Limb (tissue), 2 donors: ENCODE measurements around the gene OSBPL2.
A peak's percentile ranks its signal among the peaks of the same experiment; 100 is the strongest.

Source experiments
- DNase-seq, 2 donors: peaks; one replicate each; pipeline ENCODE4 v3.0.0-alpha.2; 2016; ENCODE audit errors: extremely low spot score in 2 of 2

The OSBPL2 gene

DNA sequence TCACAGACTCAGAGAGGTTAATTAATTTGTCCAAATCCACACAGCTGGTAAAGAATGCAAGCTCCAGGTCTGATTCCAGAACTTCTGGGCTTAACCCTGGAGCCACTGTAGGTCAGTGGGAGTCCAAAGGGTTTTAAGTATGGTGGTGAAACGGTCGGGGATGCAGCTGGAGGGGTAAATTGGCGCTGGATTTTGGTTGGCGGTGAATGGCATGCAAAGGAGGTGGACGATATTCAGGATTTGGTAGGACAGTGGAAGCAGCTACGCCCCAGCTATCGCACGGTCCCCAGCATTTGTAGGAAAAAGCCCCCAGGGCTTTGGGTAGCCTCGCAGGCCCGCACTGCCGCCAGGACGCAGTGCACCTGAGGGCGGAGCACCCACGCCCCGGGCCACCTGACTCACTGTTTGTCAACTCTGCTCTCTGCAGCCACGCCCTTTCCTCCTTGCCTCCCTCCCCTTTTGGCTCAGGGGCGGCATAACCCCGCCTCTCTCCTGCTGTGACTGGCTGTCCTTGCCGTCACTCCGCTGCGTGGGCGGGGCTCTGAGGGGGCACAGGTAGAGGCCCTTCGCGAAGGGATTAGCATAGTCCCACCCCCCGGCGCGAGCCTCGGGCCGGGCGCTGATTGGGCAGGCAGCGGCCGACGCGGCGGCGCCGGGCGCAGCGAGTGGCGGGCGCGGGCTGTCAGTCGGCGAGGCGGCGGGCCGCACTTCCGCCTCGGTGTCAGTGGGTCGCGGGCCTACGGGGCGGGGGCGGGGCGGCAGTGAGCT is at the start of gene OSBPL2:
OSBPL2 (plus strand) TSS at position 721 of the 768 bp plus-strand sequence. CDS start 17,664 bp downstream, outside the sequence.
- DNase-seq: peak; percentile 97 to 100

DNA sequence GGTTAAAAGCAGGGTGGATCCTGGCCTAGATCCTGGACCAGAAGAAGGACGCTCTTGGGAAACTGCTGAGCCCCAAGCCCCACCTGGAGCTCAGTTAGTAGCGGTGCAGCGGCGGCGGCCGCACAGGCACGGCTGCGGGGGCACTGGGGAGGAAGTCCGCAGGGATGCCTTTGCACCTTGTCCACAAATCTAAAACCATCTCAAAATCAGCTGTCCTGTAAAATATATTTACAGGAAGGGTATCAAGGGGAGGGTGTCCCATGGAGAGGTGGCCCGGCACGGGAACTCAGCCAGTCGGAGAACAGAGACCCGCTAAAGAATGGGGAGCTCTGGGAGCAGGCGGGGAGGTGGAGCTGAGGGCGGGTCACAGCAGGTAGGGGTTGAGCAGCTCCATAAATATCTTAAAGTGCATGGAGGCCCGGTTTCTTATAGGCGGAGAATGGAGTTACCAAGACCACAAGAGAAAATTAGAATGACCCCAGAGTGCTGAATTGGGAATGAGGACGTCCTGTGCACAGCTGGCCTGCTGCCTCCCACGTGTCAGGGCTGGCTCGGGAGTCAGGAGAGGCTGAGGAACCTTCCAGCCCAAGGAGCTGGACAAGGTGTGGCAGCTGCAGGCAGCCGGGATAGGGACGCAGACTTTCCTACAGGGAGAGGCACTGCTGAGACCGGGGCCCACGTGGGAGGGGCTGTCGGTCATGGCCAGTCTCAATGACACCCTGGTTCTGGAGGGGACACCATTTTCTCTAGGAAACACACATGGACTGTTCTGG is 47.5 kb upstream of the OSBPL2 start:
- no peak for DNase-seq

DNA sequence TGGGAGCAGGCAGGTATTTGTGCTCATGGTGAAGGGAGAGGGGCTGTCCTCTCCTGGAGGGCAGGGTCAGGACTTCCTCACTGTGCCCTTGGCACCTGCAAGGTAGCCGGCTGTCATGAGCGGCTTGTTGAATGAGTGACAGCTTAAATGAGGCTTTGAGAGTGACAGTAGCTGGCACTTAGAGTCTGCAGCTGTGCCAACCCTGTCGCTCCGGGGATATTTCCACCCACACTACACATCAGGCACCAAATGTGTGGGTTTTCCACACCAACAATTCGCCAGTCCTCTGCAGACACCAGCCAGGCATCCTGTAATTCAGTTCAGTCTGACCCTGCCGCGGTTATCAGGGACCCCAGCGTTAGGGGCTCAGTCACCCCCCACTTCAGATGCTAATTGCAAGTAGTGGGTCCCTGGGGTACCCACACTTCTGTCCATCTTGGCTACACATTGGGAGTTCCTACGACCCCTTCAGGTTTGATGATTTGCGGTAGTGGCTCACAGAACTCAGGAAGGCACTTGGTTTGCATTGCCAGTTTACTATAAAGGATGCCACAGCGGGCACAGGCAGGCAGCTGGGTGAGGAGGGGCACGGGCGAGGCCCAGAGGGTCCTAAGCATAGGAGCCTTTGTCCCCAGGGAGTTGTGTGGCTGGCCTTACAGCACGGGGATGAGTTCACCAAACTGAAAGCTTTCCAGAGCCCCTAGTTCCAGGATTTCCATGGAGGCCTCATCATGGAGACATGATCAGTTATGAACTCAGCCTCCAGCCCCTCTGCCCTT is 46.4 kb upstream of the OSBPL2 start:
- no peak for DNase-seq

DNA sequence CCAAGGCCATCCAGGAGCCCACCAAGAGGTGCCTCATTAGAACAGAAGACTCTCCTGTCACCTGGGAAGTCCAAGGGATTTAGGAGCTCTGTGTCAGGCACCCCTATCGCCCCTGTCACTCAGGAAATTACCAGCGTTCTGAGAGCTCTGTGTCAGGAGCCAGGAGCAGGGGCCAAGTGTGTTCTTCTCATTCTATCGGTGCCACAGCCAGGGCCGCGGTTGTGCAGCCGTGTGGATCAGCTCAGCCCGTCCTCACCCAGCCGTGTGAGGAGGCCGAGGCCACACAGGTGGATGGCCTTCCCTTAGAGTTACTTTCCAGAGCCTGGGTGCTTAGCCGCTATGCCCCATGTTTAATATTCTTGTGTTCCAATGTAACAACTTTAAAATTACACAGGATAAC is 45.7 kb upstream of the OSBPL2 start:
- DNase-seq: no peak

DNA sequence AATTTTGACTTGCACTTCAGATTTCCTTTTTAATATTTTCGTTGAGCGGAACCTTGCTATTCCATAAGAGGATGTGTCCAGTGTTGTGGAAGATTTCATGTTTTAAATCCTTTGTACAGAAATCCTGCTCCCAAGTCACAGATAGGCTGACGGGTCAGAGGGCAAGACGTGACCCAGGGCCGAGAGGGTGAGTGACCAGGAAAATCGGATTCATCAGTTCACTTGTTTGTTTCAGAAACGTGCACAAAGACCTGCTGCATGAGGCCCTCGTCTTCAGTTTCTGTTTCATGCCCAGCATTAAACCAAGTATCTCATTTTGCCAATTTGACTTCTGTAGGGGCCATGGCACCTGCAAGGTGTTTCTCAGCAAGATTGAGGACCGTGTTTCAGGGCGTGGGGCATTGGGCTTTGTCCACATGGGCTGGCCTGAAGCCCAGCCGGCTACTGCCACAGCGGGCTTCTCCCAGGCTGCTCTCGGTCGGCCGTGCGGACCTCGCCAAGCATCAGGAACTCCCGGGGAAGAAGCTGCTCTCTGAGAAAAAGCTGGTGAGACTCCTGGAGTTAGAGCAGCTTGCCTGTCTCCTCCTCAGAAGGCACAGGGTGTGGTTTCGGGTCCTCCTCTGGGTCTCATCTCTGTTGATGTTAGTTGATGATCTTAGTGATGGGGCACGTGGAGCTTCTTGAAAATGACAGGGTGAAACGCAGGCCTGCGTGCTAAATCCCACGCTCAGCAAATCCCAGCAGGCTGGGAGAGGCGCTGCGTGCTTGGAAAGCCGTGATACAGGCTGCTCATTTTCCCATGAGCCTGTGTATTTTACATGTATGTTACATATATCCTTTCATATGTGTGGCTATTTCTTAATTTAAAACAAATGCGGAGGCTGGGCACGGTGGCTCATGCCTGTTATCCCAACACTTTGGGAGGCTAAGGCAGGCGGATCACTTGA is 45.0 kb upstream of the OSBPL2 start:
- DNase-seq: no peak

DNA sequence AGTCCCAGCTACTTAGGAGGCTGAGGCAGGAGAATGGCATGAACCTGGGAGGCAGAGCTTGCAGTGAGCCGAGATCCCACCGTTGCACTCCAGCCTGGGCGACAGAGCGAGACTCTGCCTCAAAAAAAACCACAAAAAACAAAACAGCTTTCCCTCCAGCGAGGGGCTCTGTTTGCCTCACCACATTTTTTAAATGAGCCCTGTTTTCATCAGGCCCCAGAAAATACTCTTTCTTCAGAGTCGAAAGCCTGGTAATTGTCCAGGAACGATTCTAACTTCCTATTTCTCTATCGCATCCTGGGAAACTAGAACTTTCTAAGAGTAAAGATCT is 43.3 kb upstream of the OSBPL2 start:
- no peak for DNase-seq

DNA sequence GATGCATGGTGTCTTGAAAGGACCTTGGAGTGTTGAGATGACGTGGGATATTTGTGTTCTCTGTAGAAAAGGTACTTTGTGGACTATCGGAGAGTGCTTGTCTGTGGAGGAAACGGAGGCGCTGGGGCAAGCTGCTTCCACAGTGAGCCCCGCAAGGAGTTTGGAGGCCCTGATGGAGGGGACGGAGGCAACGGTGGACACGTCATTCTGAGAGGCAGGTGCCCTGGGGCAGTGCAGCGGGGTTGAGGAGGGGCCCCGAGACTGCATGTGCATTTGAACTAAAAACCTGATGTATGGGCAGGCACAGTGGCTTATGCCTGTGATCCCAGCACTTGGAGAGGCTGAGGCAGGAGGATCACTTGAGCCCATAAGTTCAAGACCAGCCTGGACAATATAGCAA is 42.6 kb upstream of the OSBPL2 start:
- no peak for DNase-seq

DNA sequence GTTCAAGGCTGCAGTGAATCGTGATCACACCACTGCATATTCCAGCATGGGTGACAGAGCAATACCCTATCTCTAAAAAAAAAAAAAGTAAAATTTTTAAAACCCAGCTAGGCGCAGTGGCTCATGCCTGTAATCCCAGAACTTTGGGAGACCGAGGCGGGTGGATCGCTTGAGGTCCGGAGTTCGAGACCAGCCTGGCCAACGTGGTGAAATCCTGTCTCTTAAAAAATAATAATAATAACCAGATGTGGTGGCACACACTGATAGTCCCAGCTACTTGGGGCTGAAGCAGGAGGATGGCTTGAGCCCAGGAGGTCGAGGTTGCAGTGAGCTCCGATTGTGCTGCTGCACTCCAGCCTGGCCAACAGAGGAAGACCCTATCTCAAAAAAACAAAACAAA is 42.0 kb upstream of the OSBPL2 start:
- DNase-seq: no peak

DNA sequence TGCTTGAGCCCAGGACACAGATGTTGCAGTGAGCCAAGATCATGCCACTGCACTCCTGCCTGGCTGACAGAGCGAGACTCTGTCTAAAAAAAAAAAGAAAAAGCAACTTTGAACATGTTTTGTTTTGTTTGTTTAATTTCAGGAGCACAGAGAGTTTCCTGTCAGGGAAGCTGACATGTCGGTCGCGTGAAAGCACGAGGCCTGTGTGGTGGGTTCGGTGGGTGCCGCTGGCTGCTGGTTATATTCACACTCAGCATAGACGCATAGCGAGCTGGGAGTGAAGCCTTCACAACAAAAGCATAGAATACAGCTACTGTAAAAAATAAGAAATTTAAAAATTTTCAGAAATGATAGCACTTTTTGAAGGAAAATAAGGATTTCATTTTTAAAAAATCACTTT is 41.0 kb upstream of the OSBPL2 start:
- DNase-seq: no peak

DNA sequence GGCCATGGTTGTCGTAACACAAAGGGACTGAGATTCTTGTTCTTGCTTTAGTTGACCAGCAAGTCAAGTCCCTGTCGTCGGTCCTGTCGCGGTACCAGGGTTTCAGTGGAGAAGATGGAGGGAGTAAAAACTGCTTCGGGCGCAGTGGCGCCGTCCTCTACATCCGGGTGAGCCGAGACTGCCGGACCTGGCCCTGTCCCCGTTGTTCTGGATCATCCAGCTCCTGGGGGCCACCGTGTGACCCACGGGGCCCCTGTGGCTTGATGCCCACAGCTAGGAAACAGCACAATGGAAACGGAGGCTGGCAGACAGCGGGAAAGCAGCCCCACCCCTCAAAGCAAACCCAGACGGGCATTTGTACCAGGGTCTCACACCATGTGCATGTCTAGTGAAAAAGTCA is 40.5 kb upstream of the OSBPL2 start:
- DNase-seq: no peak

DNA sequence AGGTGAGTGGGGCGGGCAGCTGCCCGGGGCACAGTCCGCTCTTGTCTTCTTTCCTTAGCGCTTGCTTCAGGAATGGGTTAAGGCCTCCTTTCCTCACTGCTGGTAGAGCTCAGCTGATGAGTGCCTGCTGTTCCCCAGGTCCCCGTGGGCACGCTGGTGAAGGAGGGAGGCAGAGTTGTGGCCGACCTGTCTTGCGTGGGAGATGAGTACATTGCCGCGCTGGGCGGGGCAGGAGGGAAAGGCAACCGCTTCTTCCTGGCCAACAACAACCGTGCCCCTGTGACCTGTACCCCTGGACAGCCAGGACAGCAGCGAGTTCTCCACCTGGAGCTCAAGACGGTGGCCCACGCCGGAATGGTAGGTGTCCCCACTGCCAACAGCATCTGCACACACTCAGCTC is 39.8 kb upstream of the OSBPL2 start:
- no peak for DNase-seq

DNA sequence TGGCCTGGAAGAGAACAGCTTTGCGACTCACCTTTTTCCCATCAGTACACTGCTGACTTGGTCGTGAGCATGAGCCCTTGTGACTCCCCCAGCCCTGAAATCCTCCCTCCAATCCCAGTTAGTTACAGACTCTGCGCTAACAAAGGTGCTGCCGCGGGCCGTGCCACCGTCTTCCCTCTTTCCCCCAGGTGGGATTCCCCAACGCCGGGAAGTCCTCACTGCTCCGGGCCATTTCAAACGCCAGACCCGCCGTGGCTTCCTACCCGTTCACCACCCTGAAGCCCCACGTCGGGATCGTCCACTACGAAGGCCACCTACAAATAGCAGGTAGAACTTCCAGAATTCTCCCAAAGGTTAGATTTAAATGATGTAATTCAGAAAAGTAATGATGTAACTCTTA is 39.4 kb upstream of the OSBPL2 start:
- DNase-seq: no peak

DNA sequence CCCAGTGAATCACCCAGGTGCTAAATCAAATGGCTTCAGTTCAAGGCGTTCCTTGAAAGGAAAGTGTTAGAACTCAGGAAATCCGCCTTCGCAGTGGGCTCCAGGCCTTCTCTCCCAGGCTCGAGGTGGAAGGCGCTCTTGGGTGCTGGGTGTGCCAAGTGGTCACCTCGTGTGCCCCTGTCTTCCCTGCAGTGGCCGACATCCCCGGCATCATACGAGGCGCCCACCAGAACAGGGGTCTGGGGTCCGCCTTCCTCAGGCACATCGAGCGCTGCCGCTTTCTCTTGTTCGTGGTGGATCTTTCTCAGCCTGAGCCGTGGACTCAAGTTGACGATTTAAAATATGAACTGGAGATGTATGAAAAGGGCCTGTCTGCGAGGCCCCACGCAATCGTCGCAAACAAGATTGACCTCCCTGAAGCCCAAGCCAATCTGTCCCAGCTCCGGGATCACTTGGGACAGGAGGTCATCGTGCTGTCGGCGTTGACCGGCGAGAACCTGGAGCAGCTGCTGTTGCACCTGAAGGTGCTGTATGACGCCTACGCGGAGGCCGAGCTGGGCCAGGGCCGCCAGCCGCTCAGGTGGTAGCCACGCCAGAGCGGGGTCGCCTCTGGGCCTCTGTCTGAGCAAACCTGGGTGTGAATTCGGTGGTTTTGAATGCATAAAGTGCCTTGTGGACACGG is 37.7 kb upstream of the OSBPL2 start:
- DNase-seq: no peak

DNA sequence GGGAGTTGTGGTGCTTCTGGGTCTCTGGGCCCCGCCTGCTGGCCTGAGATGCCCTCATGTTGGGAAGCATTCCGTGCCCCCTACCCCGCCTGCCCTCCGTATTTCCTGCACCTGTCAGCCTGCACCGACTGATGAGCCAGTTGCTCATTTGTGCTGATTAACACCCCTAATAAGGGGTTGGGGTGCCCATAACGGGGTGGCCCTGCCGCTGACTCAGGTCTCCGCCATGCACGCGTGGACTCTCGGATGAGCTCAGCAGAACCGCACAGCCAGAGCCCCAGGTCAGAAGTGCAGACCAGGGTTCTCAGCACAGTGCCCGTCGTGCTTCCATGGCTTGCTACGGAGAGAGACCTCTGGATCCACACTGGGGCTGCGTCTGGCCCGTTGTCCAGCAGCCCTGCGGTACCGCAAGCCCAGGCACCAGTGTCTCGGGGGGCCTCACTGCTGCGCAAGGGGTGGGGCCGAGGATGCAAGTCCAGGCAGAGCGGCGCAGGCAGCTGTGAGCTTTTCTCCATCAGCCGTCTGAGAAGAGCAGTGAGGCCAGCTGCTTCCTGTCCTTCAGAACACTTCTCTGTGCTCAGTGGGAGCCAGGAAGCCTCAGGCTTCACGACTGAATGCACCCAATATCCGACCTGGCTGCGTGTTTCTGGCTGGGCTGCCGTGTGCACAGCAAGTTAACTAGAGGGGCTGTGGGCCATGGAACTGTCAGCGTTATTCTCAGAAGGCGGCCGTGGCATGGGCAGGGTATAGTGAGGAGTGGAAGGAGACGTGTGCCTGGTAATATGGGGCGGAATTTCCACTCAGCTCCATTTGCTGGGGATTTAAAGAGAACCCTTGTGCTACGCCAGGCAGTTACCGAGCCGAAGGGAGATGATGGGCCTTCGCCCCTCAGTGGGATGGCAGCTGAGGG is 36.9 kb upstream of the OSBPL2 start:
- DNase-seq: no peak

DNA sequence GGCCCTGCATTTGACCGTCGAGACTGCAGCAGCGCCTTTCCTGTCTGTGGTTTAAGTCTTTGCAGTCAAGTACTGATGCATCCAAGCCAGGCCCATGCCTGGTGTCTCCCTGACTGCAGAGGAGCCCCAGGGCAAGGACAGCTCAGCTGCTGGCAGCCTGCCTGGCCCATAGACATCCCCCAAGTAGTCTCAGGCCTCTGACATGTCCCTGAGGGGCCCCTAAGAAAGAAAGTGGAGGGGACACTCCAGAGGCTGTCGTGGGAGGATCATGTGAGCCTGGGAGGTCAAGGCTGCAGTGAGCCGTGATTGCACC is 36.3 kb upstream of the OSBPL2 start:
- no peak for DNase-seq

DNA sequence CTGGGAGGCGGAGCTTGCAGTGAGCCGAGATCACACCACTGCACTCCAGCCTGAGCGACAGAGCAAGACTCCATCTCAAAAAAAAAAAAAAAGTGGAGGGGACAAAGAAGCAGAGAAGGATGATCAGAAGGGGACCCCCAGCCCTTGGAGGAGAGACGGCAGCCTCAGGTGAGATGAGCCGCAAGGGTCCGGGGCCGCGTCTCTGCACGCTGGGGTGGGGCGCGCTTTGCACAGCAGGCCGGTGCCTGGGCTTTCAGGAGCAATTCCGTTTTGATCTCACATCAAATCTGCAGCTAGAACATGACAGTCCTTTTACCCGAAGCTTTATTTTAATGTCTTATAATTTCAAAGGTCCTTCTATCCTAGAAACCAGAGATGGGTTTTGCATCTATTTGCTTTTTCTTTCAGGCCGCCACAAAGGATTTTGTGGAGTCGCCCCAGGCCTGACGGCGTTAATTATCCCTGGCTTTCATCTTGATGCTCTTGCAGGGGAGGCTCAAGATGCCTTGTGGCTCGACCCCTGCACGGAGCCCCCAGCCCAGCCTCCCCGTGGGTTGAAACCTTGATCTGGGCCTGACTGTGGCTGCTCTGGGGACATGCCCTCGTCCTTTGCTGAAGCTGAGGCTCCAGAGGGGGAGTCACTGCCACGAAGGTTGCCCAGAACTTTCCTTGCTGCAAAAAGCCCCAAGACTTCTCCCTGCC is 35.5 kb upstream of the OSBPL2 start:
- DNase-seq: no peak

DNA sequence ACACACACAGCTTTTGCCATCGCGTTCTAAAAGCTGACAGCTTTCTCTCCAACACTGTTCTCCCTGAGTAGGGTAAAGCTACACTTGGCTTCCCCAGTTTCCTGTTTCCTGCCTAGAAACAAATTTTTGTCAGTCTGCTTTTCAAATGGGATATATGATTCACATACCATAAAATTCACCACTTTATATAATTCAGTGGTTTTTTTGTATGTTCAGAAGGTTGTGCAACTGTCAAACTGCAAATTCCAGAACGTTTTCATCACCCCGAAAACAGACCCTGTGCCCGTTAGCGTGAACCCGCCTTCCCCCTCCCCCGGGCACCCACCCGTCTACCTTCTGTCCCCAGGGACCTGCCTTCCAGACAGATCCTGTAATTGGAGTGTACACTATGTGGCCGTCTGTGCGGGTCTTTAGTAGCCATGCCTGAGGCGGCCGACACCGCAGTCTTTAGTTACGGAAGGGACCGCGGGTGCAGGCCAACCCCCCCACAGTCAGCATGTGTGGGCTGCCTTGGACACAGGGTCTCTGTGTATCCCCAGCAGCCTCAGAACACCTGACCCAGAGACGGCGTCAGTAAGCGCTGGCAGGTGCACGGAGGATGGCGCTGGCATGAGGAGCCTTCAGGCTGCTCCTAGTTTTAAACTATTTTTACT is 34.8 kb upstream of the OSBPL2 start:
- no peak for DNase-seq

DNA sequence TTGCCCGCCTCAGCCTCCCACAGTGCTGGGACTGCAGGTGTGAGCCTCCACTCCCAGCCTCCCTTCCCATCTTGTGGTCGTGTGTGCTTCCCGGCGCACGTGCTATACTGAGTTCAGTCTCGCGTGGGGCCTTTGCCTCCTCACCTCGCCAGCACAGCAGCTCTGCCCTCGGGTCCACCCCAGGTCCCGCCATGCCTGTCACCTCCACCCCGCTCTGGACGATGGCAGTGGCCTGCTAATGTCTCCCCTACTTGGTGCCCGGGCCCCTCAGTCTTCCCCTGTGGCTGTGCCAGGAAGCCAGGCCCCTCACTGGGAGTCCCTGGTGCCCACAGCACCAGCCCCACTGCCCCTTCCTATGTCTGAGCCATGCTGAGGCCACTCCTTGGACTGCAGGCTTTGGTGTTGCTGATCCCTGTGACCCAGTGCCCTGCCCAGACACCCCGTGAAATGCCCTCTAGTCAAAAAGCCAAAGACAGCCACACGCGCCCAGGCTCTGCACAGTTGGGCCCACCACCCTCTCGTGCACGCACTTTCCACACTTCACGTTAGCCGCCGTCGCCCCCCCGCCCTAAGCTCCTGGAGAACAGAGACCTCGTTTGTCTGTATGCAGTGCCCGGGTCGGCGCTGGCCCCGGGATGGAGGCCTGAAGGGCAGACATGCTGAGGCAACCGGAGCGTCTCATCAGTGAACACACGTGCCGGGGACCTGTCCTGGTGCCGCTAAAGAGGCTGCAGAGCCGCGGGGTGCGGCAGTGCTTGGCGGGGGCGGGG is 32.5 kb upstream of the OSBPL2 start:
- DNase-seq: no peak
